ENCODE measurements around the gene SNAP29. TPM values are rescaled to one million over a fixed set of nuclear protein-coding genes. Genes with fewer than 3 reads are reported as not detected.
A peak's percentile ranks its signal among the peaks of the same experiment; 100 is the strongest.

SNAP29 gene
- total RNA-seq, 4 donors from 2014 or later, result 19.1 to 29.8 (median 22.8) TPM

DNA sequence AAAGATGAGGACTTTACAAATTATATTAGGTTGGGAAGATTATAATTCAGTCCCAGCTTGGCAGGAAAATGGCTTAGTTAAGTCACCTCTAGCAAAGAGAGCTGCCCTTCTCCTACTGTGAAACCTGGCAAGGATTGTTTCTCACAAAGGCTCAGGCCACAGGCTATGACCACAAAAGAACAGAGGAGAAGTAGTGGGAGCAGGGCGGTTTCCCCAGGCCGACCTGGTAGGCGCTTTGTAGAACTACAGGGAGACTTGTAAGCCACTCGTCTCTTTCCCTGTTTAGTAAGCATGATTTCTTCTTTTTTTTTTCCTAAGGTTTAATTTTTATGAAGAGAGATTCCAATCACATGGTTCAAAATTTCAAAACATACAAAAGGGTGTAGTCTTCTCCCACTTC lies 4.6 kb downstream of the SNAP29 start:
- H3K4me1 ChIP-seq, result peaks cover 67% of the 10 kb centered on the region
- DNase-seq (ENCODE audit: low spot score in 2 of 2), result no peak
- no peaks in the 10 kb centered on the region for H3K27me3 ChIP-seq
- no peak overlapping the region for H3K4me3 ChIP-seq
- 67% methylated on average over 4 of the region's 4 CpGs for WGBS
- H3K36me3 ChIP-seq, result peaks cover 6% of the 10 kb centered on the region
- no peaks in the 10 kb centered on the region for H3K9me3 ChIP-seq
- no peak overlapping the region for H3K27ac ChIP-seq
- TF ChIP-seq EP300 (IDR thresholded peaks at IDR 0.05) (no peak), POLR2A (IDR thresholded peaks at IDR 0.05) (no peak), POLR2AphosphoS5 (IDR thresholded peaks at IDR 0.05) (no peak)
- TF ChIP-seq, protein P1, sequence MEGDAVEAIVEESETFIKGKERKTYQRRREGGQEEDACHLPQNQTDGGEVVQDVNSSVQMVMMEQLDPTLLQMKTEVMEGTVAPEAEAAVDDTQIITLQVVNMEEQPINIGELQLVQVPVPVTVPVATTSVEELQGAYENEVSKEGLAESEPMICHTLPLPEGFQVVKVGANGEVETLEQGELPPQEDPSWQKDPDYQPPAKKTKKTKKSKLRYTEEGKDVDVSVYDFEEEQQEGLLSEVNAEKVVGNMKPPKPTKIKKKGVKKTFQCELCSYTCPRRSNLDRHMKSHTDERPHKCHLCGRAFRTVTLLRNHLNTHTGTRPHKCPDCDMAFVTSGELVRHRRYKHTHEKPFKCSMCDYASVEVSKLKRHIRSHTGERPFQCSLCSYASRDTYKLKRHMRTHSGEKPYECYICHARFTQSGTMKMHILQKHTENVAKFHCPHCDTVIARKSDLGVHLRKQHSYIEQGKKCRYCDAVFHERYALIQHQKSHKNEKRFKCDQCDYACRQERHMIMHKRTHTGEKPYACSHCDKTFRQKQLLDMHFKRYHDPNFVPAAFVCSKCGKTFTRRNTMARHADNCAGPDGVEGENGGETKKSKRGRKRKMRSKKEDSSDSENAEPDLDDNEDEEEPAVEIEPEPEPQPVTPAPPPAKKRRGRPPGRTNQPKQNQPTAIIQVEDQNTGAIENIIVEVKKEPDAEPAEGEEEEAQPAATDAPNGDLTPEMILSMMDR (IDR thresholded peaks at IDR 0.05), result no peak

DNA sequence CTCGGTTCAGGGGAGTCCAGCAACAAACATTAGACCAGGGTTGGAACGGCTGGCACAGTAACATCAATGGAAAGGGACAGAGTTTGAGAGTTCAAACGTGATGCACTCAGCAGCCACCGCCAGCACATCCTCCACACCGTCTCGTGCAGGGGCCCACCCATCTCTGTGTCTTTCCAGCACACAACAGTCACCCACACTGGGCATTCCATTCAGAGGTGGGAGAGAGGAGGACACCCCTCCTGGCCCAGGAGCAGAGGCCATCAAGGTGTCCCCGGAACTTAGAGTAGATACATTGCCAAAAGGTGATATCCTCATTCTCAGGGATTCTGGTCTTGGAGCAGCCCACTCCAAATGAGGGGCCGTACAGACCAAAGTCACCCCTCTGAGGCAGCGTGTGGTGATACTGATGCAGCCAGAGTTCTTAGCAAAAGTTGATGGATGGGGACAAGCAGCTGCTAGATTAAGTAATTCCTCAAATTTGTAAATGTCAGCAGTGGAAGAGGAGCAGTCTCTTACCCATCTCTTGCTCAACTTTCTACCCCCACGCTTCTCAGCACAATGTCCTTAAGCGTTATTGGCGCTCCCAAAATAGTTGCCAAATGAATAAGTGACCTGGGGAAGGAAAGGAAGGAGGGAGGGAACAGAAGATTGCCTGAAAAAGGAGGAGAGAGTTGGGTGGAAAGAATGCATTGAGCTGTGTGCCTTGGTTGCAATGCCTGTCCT lies 5.5 kb downstream of the SNAP29 start:
- H3K9me3 ChIP-seq, result no peaks in the 10 kb centered on the region
- no peak for DNase-seq (ENCODE audit: low spot score in 2 of 2)
- H3K4me1 ChIP-seq, result peaks cover 66% of the 10 kb centered on the region
- TF ChIP-seq, protein P1 (IDR thresholded peaks at IDR 0.05), result no peak
- TF ChIP-seq EP300 (IDR thresholded peaks at IDR 0.05), result no peak
- no peak for TF ChIP-seq POLR2AphosphoS5 (IDR thresholded peaks at IDR 0.05)
- TF ChIP-seq POLR2A (IDR thresholded peaks at IDR 0.05), result no peak
- H3K36me3 ChIP-seq, result peaks cover 6% of the 10 kb centered on the region
- no peaks in the 10 kb centered on the region for H3K27me3 ChIP-seq
- no peak overlapping the region for H3K27ac ChIP-seq
- no peak overlapping the region for H3K4me3 ChIP-seq
- WGBS, result 81% methylated on average over 7 of the region's 12 CpGs

DNA sequence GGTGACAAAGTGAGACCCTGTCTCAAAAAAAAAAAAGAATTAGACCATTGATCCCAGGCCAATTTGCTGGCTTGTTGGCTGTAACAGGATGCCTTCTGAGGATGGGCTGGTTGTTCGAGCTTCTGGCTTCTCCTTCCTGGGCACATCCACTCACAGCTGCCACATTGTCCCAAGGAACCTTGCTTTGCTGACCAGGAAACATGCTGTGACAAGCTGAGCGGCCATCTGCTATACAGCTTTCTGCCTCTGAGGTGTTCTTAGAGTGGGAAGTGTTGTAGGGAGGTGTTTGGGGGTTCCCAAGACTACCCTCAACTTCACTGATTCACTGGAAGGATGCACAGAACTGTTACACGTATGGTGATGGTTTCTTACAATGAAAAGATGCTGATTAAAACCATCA lies 6.5 kb downstream of the SNAP29 start:
- H3K9me3 ChIP-seq, result no peaks in the 10 kb centered on the region
- H3K4me1 ChIP-seq, result peaks cover 56% of the 10 kb centered on the region
- TF ChIP-seq POLR2A (IDR thresholded peaks at IDR 0.05), result no peak
- TF ChIP-seq, protein P1 (IDR thresholded peaks at IDR 0.05), result no peak
- TF ChIP-seq EP300 (IDR thresholded peaks at IDR 0.05), result no peak
- TF ChIP-seq POLR2AphosphoS5 (IDR thresholded peaks at IDR 0.05), result no peak
- H3K4me3 ChIP-seq, result no peak overlapping the region
- 91% methylated on average over 3 of the region's 3 CpGs for WGBS
- no peaks in the 10 kb centered on the region for H3K27me3 ChIP-seq
- H3K27ac ChIP-seq, result no peak overlapping the region
- DNase-seq (ENCODE audit: low spot score in 2 of 2), result no peak
- peaks cover 8% of the 10 kb centered on the region for H3K36me3 ChIP-seq

- peaks cover 14% of the 10 kb centered on the region for H3K36me3 ChIP-seq
- no peak overlapping the region for H3K27ac ChIP-seq
- H3K9me3 ChIP-seq, result no peaks in the 10 kb centered on the region
- H3K4me1 ChIP-seq, result peaks cover 50% of the 10 kb centered on the region
- H3K4me3 ChIP-seq, result no peak overlapping the region
- H3K27me3 ChIP-seq, result no peaks in the 10 kb centered on the region
- 96% methylated on average over 3 of the region's 8 CpGs for WGBS
- no peak for TF ChIP-seq POLR2A (IDR thresholded peaks at IDR 0.05)
- no peak for TF ChIP-seq EP300 (IDR thresholded peaks at IDR 0.05)
- TF ChIP-seq, protein P1 (IDR thresholded peaks at IDR 0.05), result no peak
- no peak for TF ChIP-seq POLR2AphosphoS5 (IDR thresholded peaks at IDR 0.05)
- DNase-seq (ENCODE audit: low spot score in 2 of 2), result no peak
Observed at GRCh38 chr22:20865875-20866445, 7.2 kb downstream of the SNAP29 start.

- TF ChIP-seq POLR2AphosphoS5 (IDR thresholded peaks at IDR 0.05), result no peak
- TF ChIP-seq POLR2A (IDR thresholded peaks at IDR 0.05), result no peak
- TF ChIP-seq EP300 (IDR thresholded peaks at IDR 0.05), result no peak
- TF ChIP-seq, protein P1 (IDR thresholded peaks at IDR 0.05), result no peak
- WGBS, result 79% methylated on average over 5 of the region's 5 CpGs
- Histone ChIP-seq H3K4me3 (no peak overlapping the region), H3K27me3 (no peaks in the 10 kb centered on the region), H3K4me1 (peaks cover 43% of the 10 kb centered on the region), H3K27ac (peak overlapping the region; percentile 78), H3K9me3 (no peaks in the 10 kb centered on the region), H3K36me3 (peaks cover 20% of the 10 kb centered on the region)
- no peak for DNase-seq (ENCODE audit: low spot score in 2 of 2)
Observed at GRCh38 chr22:20866736-20867135, 7.9 kb downstream of the SNAP29 start.

Measured in suprapubic skin (tissue), 4 donors.